Measurements from ENCODE around the gene PCSK5. TPM values are rescaled to one million over a fixed set of nuclear protein-coding genes. Genes with fewer than 3 reads are reported as not detected.
"Not testable (repeated sequence)": the region's sequence is repeated elsewhere in the genome, so short reads cannot be mapped to it uniquely, and the experiment has no call there.

Gene PCSK5
- total RNA-seq, 1 donor, result 14.3 TPM

DNA sequence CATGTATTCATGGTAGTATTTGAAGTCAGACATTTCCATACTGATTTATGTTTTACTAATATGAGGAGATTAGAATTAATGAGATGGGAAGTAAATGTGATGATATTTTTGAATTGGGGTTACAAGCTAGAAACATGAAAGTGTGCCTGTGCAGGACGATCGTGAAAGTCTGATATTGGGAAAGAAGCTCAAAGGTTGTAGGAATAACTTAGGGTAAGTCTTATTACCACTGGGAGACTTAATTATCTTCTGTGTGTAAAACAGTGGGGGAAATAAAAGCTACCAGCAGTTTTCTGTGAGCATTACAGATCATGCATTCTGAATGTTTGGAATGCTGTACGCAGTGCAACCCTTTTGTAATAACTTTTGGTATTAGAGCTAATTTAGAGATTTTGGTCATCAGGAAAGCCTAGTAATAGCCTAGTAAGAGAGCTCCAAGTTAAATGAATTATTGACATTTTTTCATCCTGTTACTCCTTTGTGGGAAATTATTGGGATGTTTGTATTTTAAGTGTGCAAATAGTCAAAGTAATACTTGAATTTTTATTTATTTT is 153.9 kb downstream of the PCSK5 start:
- Histone ChIP-seq H3K4me3 (ENCODE audit: low read length) (no peak overlapping the region), H3K9me3 (ENCODE audit: low read depth, low read length) (no peaks in the 10 kb centered on the region), H3K4me1 (ENCODE audit: insufficient read depth, low read length) (no peaks in the 10 kb centered on the region), H3K27me3 (ENCODE audit: insufficient read depth, low read length) (no peaks in the 10 kb centered on the region)

DNA sequence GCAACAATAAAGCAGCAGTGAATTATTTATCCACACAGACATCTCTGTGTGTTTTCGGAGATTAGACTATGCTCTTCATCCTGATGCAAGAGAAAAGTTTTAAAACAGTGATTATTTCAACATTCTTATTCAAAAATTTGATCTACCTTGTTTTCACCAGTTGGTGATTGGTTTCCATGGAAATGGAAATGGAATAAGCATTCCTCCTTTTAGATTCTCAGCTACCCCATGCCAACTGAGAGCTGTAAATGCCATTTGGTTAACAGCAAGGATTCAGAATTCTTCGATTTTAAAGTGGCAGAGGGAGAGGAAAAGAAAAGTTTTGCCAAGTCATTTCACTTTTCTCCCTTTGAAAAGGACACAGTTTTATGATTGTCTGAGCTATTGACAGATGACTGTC is 154.7 kb downstream of the PCSK5 start:
- H3K9me3 ChIP-seq (ENCODE audit: low read depth, low read length), result no peaks in the 10 kb centered on the region
- H3K27me3 ChIP-seq (ENCODE audit: insufficient read depth, low read length), result no peaks in the 10 kb centered on the region
- no peaks in the 10 kb centered on the region for H3K4me1 ChIP-seq (ENCODE audit: insufficient read depth, low read length)
- H3K4me3 ChIP-seq (ENCODE audit: low read length), result no peak overlapping the region

GRCh38 chr9:76049341-76049740 is 158.9 kb downstream of the PCSK5 start:
- Histone ChIP-seq H3K4me1 (ENCODE audit: insufficient read depth, low read length) (no peaks in the 10 kb centered on the region), H3K9me3 (ENCODE audit: low read depth, low read length) (no peaks in the 10 kb centered on the region), H3K27me3 (ENCODE audit: insufficient read depth, low read length) (no peaks in the 10 kb centered on the region), H3K4me3 (ENCODE audit: low read length) (no peak overlapping the region)

DNA sequence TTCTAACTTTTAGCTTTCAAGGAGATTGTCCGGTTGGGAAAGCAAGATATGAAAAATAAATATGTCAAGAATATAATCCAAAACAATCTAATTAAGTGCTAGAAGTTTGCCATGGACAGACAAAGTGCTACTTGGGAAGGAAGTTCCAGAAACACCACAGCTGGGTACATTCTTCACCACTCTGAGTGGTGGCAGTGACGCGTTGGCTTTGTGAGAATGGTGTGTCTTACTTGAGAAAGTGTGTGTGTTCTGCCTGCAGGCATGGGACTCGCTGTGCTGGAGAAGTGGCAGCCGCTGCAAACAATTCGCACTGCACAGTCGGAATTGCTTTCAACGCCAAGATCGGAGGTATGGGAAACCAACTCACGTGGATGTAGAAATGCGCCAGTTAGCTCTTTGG is 177.2 kb downstream of the PCSK5 start:
- Histone ChIP-seq H3K4me1 (ENCODE audit: insufficient read depth, low read length) (no peaks in the 10 kb centered on the region), H3K4me3 (ENCODE audit: low read length) (no peak overlapping the region), H3K9me3 (ENCODE audit: low read depth, low read length) (no peaks in the 10 kb centered on the region), H3K27me3 (ENCODE audit: insufficient read depth, low read length) (no peaks in the 10 kb centered on the region)

- Histone ChIP-seq H3K9me3 (ENCODE audit: low read depth, low read length) (no peaks in the 10 kb centered on the region), H3K4me3 (ENCODE audit: low read length) (no peak overlapping the region), H3K4me1 (ENCODE audit: insufficient read depth, low read length) (no peaks in the 10 kb centered on the region), H3K27me3 (ENCODE audit: insufficient read depth, low read length) (no peaks in the 10 kb centered on the region)
These were observed 187.1 kb downstream of the PCSK5 start for GRCh38 chr9:76077537-76077936.

DNA sequence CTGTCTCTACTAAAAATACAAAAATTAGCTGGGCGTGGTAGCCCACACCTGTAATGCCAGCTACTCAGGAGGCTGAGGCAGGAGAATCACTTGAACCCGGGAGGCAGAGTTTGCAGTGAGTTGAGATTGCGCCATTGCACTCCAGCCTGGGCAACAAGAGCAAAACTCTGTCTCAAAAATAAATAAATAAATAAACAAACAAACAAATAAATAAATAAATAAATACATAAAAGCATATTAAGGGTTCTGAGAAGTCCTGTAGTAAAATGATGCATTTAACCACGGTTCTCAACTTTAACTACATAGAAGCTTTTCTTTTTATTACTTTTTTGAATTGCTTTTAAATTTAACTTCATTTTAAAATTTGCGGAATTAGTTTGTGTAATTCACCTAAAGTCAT is 190.8 kb downstream of the PCSK5 start:
- not testable (repeated sequence) for H3K4me3 ChIP-seq (ENCODE audit: low read length); H3K27me3 ChIP-seq (ENCODE audit: insufficient read depth, low read length); H3K4me1 ChIP-seq (ENCODE audit: insufficient read depth, low read length); H3K9me3 ChIP-seq (ENCODE audit: low read depth, low read length)

DNA sequence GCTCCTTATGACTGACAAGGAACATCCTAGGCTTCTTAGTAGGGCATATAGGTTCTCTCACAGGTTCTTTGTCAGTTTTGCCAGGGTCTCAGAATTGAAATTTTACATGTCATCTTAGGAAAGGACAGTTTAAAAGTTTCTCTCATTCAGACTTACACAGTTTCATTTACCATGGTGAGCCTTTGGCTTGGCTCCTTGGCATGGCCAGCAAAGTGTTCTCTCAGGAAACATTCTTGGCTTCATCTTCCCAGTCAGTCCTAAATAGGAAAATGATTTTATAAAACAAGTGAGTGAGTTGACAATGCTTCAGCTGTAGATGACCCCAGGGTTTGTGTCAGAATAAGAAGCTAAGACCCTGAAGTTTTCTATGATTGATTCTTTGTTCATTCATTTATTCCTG is 191.6 kb downstream of the PCSK5 start:
- no peak overlapping the region for H3K4me3 ChIP-seq (ENCODE audit: low read length)
- no peaks in the 10 kb centered on the region for H3K4me1 ChIP-seq (ENCODE audit: insufficient read depth, low read length)
- no peaks in the 10 kb centered on the region for H3K27me3 ChIP-seq (ENCODE audit: insufficient read depth, low read length)
- no peaks in the 10 kb centered on the region for H3K9me3 ChIP-seq (ENCODE audit: low read depth, low read length)

- H3K4me1 ChIP-seq (ENCODE audit: insufficient read depth, low read length), result no peaks in the 10 kb centered on the region
- no peaks in the 10 kb centered on the region for H3K27me3 ChIP-seq (ENCODE audit: insufficient read depth, low read length)
- H3K9me3 ChIP-seq (ENCODE audit: low read depth, low read length), result no peaks in the 10 kb centered on the region
- H3K4me3 ChIP-seq (ENCODE audit: low read length), result no peak overlapping the region
These were observed 195.1 kb downstream of the PCSK5 start for GRCh38 chr9:76085596-76085995.

DNA sequence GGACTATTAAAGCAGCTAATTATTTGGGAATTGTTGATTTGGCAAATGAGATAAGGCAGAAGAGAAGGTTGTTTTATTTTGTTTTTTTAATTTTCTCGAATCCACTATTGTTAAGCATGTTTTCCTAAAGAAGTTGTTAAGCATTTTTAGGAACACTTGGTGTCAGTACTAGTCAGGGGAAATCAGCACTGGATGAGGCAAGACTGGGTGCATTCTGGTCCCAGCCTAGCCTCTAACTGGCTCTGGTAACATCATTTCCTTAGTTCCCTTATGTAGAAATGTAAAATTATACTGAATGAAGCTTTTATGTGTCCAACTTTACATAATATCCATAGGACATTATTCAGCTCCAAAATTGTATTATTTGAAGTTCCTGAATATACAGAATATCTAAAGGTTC is 196.1 kb downstream of the PCSK5 start:
- no peaks in the 10 kb centered on the region for H3K9me3 ChIP-seq (ENCODE audit: low read depth, low read length)

DNA sequence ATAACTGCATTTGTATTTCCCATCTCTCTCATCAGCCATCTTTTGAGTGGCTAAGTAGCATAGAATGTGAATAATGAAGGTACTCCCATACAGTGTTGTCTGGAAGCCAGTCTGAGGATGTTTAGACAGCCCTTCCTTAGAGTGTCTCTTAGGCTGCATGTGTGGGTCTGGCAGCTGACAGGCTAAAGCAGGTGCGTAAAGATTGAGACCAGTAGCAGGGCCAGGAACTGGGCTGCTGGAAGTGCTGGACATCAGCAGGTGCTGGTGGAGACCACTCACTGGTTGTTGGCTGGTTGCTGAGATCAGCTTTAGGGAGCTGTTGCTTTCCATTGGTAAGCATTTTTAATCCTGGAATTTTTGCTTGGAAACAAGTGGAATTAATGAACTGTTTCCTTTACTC is 197.5 kb downstream of the PCSK5 start:
- no peaks in the 10 kb centered on the region for H3K27me3 ChIP-seq (ENCODE audit: insufficient read depth, low read length)
- no peaks in the 10 kb centered on the region for H3K9me3 ChIP-seq (ENCODE audit: low read depth, low read length)
- H3K4me1 ChIP-seq (ENCODE audit: insufficient read depth, low read length), result no peaks in the 10 kb centered on the region
- H3K4me3 ChIP-seq (ENCODE audit: low read length), result no peak overlapping the region

More for the DNA sequence above, 196.1 kb downstream of the PCSK5 start:
- Histone ChIP-seq H3K4me3 (ENCODE audit: low read length) (no peak overlapping the region), H3K4me1 (ENCODE audit: insufficient read depth, low read length) (no peaks in the 10 kb centered on the region), H3K27me3 (ENCODE audit: insufficient read depth, low read length) (no peaks in the 10 kb centered on the region)

- no peak overlapping the region for H3K4me3 ChIP-seq (ENCODE audit: low read length)
- H3K9me3 ChIP-seq (ENCODE audit: low read depth, low read length), result no peaks in the 10 kb centered on the region
- no peaks in the 10 kb centered on the region for H3K4me1 ChIP-seq (ENCODE audit: insufficient read depth, low read length)
- H3K27me3 ChIP-seq (ENCODE audit: insufficient read depth, low read length), result no peaks in the 10 kb centered on the region
These were observed 199.9 kb downstream of the PCSK5 start for GRCh38 chr9:76090330-76090729.

DNA sequence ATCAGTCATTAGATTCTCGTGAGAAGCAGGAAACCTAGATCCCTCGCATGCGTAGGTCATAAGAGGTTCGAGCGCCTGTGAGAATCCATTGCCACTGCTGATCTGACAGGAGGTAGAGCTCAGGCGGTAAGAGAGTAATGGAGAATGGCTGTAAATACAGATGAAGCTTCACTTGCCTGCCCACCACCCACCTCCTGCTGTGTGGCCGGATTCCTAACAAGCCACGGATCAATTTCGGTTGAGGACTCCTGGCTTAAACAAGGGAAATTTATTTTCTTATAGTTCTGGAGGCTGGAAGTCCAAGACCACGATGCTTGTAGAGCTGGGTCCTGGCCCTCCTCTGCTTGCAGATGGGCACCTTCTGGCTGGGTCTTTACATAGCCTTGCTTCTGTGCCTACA is 200.4 kb downstream of the PCSK5 start:
- Histone ChIP-seq H3K4me1 (ENCODE audit: insufficient read depth, low read length) (no peaks in the 10 kb centered on the region), H3K27me3 (ENCODE audit: insufficient read depth, low read length) (no peaks in the 10 kb centered on the region), H3K9me3 (ENCODE audit: low read depth, low read length) (no peaks in the 10 kb centered on the region), H3K4me3 (ENCODE audit: low read length) (no peak overlapping the region)

GRCh38 chr9:76092572-76092971 is 202.1 kb downstream of the PCSK5 start:
- no peaks in the 10 kb centered on the region for H3K9me3 ChIP-seq (ENCODE audit: low read depth, low read length)
- no peaks in the 10 kb centered on the region for H3K27me3 ChIP-seq (ENCODE audit: insufficient read depth, low read length)
- no peak overlapping the region for H3K4me3 ChIP-seq (ENCODE audit: low read length)
- H3K4me1 ChIP-seq (ENCODE audit: insufficient read depth, low read length), result no peaks in the 10 kb centered on the region

DNA sequence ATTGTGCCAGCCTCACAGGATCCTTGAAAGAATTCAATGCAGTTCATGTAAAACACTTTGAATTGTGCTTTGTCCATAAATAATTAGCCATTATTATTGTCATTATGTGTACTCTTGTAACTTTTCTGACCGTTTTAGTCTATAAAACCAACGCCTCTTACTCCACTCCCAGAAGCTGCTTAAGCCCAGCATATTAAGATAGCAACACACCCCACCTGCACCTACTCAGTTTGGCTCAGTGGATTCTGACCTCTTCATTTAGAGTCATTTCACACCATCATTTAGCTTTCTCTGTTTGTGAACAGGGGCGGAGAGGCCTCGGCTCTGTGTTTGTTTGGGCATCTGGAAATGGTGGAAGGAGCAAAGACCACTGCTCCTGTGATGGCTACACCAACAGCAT is 205.1 kb downstream of the PCSK5 start:
- H3K9me3 ChIP-seq (ENCODE audit: low read depth, low read length), result no peaks in the 10 kb centered on the region
- no peak overlapping the region for H3K4me3 ChIP-seq (ENCODE audit: low read length)
- H3K27me3 ChIP-seq (ENCODE audit: insufficient read depth, low read length), result no peaks in the 10 kb centered on the region
- H3K4me1 ChIP-seq (ENCODE audit: insufficient read depth, low read length), result peaks cover 4% of the 10 kb centered on the region

DNA sequence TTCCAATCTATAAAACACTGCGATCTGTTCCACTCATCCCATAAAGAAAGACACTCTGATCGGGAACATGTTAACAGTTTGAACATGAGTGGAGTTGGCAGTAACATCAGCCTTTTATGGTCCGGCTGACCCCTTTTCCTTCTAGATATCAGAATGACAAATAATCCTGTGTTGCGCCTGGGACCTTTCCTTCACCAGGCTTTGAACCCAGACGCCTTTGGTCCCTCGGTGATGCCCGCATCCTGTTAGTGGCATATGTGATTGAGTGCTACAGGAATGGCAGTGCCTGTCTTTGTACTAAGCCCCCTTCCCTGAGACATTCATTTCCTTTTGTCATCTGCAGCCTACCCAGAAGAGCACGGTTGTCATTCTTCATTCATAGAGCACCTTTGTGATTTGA is 209.0 kb downstream of the PCSK5 start:
- Histone ChIP-seq H3K27me3 (ENCODE audit: insufficient read depth, low read length) (no peaks in the 10 kb centered on the region), H3K4me1 (ENCODE audit: insufficient read depth, low read length) (peaks cover 4% of the 10 kb centered on the region), H3K9me3 (ENCODE audit: low read depth, low read length) (no peaks in the 10 kb centered on the region), H3K4me3 (ENCODE audit: low read length) (no peak overlapping the region)

GRCh38 chr9:76101075-76101474 is 210.6 kb downstream of the PCSK5 start:
- Histone ChIP-seq H3K4me3 (ENCODE audit: low read length) (no peak overlapping the region), H3K27me3 (ENCODE audit: insufficient read depth, low read length) (no peaks in the 10 kb centered on the region), H3K9me3 (ENCODE audit: low read depth, low read length) (no peaks in the 10 kb centered on the region), H3K4me1 (ENCODE audit: insufficient read depth, low read length) (peaks cover 4% of the 10 kb centered on the region)

- H3K4me1 ChIP-seq (ENCODE audit: insufficient read depth, low read length), result peaks cover 4% of the 10 kb centered on the region
- H3K9me3 ChIP-seq (ENCODE audit: low read depth, low read length), result no peaks in the 10 kb centered on the region
- H3K27me3 ChIP-seq (ENCODE audit: insufficient read depth, low read length), result no peaks in the 10 kb centered on the region
- no peak overlapping the region for H3K4me3 ChIP-seq (ENCODE audit: low read length)
These were observed 211.0 kb downstream of the PCSK5 start for GRCh38 chr9:76101491-76101890.
